ENCODE results near the gene ZNF239.
"Not testable (repeated sequence)": the region's sequence is repeated elsewhere in the genome, so short reads cannot be mapped to it uniquely, and the experiment has no call there.

Gene ZNF239

GRCh38 chr10:43574001-43574892, at the start of gene ZNF239:
Gene ZNF239 (minus strand): TSS chr10:43574616. CDS start chr10:43558079, 16,537 bp downstream.
- DNase-seq (ENCODE audit: low spot score) = peak; percentile 83

GRCh38 chr10:43623351-43623750, 48.9 kb upstream of the ZNF239 start:
- peak; percentile 19 for DNase-seq (ENCODE audit: low spot score)

- no peak for DNase-seq (ENCODE audit: low spot score)
Observed at GRCh38 chr10:43622038-43622437, 47.6 kb upstream of the ZNF239 start.

- no peak for DNase-seq (ENCODE audit: low spot score)
Observed at GRCh38 chr10:43619368-43619767, 45.0 kb upstream of the ZNF239 start.

GRCh38 chr10:43616697-43617370, 42.4 kb upstream of the ZNF239 start:
- no peak for DNase-seq (ENCODE audit: low spot score)

GRCh38 chr10:43610636-43611035, 36.2 kb upstream of the ZNF239 start:
- no peak for DNase-seq (ENCODE audit: low spot score)

- no peak for DNase-seq (ENCODE audit: low spot score)
Observed at GRCh38 chr10:43607199-43607573, 32.8 kb upstream of the ZNF239 start.

GRCh38 chr10:43606323-43607198, 32.1 kb upstream of the ZNF239 start, which contains the start of gene ZNF485:
Gene ZNF485 (plus strand): TSS chr10:43606438. CDS start chr10:43607051, 613 bp downstream.
- peak; percentile 65 for DNase-seq (ENCODE audit: low spot score)

GRCh38 chr10:43605850-43606322, 31.5 kb upstream of the ZNF239 start:
- no peak for DNase-seq (ENCODE audit: low spot score)

GRCh38 chr10:43601576-43601975, 27.2 kb upstream of the ZNF239 start:
- not testable (repeated sequence) for DNase-seq (ENCODE audit: low spot score)

- DNase-seq (ENCODE audit: low spot score) = no peak
Observed at GRCh38 chr10:43599333-43599732, 24.9 kb upstream of the ZNF239 start.

- DNase-seq (ENCODE audit: low spot score) = no peak
Observed at GRCh38 chr10:43598446-43598845, 24.0 kb upstream of the ZNF239 start.

- DNase-seq (ENCODE audit: low spot score) = no peak
Observed at GRCh38 chr10:43596546-43596945, 22.1 kb upstream of the ZNF239 start.

- DNase-seq (ENCODE audit: low spot score) = peak; percentile 21
Observed at GRCh38 chr10:43595739-43596298, 21.4 kb upstream of the ZNF239 start.

GRCh38 chr10:43594944-43595589, 20.7 kb upstream of the ZNF239 start:
- DNase-seq (ENCODE audit: low spot score) = peak; percentile 52

- DNase-seq (ENCODE audit: low spot score) = no peak
Observed at GRCh38 chr10:43591303-43591904, 17.0 kb upstream of the ZNF239 start.

GRCh38 chr10:43586730-43587115, 12.3 kb upstream of the ZNF239 start:
- DNase-seq (ENCODE audit: low spot score) = not testable (repeated sequence)

- DNase-seq (ENCODE audit: low spot score) = no peak
Observed at GRCh38 chr10:43585981-43586729, 11.7 kb upstream of the ZNF239 start.

- DNase-seq (ENCODE audit: low spot score) = no peak
Observed at GRCh38 chr10:43585046-43585445, 10.6 kb upstream of the ZNF239 start.

- no peak for DNase-seq (ENCODE audit: low spot score)
Observed at GRCh38 chr10:43584051-43584450, 9.6 kb upstream of the ZNF239 start.
